Endothelial cell of umbilical vein (primary cell): ENCODE data around the gene MAML2. TPM values are rescaled to one million over a fixed set of nuclear protein-coding genes. Genes with fewer than 3 reads are reported as not detected.

Experiments
- BruUV-seq: library from RNA; stranded (reverse); fragments of 400-500 nt; replicated peaks from 2 replicates; lab custom pipeline; 2021; lab: Mats Ljungman, UMichigan
- CTCF ChIA-PET: fragments of 300-600, 350-600 bp; sonication (Branson Sonifier 250); formaldehyde crosslinking; loops from one replicate; lab custom pipeline; 2021; ENCODE audit warnings: antibody characterized with exemption, inconsistent platforms; lab: Charles Lee
- POLR2A ChIA-PET: fragments of 300-600, 350-600 bp; sonication (Branson Sonifier 250); formaldehyde crosslinking; loops from one replicate; lab custom pipeline; 2021; ENCODE audit warnings: antibody characterized with exemption, inconsistent platforms; lab: Charles Lee
- DNase-seq: peaks from one replicate; pipeline ENCODE4 v3.0.0-alpha.2; 2011; ENCODE audit warnings: low read depth, low spot score
- FAIRE-seq: peaks from 2 replicates; lab custom pipeline; 2011; peaks lifted over from hg19 to GRCh38; lab: Jason Lieb, UNC
- H2AFZ ChIP-seq: 2 replicates; pipeline ENCODE4 v1.6.0; 2012; ENCODE audit warnings: low read depth, low read length, control low read depth, inconsistent platforms
- H3K27ac ChIP-seq: 2 replicates; pipeline ENCODE4 v1.5.1; 2011; ENCODE audit warnings: low read depth, mild to moderate bottlenecking, control low read depth, low read length, moderate library complexity; ENCODE audit not compliant: insufficient read depth
- H3K27me3 ChIP-seq, 2 experiments: 2 replicates each; pipeline versions ENCODE4 v1.6.0 to v1.6.1; 2011; ENCODE audit warnings: low read length in 2 of 2, mixed read lengths in 1 of 2; ENCODE audit not compliant: control insufficient read depth in 2 of 2, insufficient read depth in 2 of 2
- H3K36me3 ChIP-seq, 2 experiments: 2 replicates in 1 of 2; 3 replicates in 1 of 2; pipeline ENCODE4 v1.5.1; 2011; ENCODE audit warnings: low read length in 2 of 2, mild to moderate bottlenecking in 1 of 2, moderate library complexity in 1 of 2; ENCODE audit not compliant: control insufficient read depth in 2 of 2, insufficient read depth in 2 of 2; ENCODE audit errors: extremely low read depth in 1 of 2
- H3K4me1 ChIP-seq: 3 replicates; pipeline ENCODE4 v1.5.1; 2011; ENCODE audit warnings: mild to moderate bottlenecking, low read length; ENCODE audit not compliant: control insufficient read depth, insufficient read depth; ENCODE audit errors: extremely low read depth
- H3K4me2 ChIP-seq: 2 replicates; pipeline ENCODE4 v1.6.1; 2011; ENCODE audit warnings: low read length, control low read depth, mixed read lengths; ENCODE audit not compliant: insufficient read depth
- H3K4me3 ChIP-seq, 3 experiments: fragments of 200-600 bp in 1 of 3; sonication (generic), shearing (Covaris generic) in 1 of 3; replicated peaks in 1 of 3; 2 replicates each; pipeline ENCODE4 v1.5.1; 2011 to 2016; ENCODE audit warnings: control low read depth in 3 of 3, low read length in 3 of 3, mild to moderate bottlenecking in 2 of 3, inconsistent platforms in 1 of 3, low read depth in 1 of 3, moderate library complexity in 1 of 3; ENCODE audit not compliant: insufficient read depth in 1 of 3
- H3K79me2 ChIP-seq: 2 replicates; pipeline ENCODE4 v1.6.0; 2012; ENCODE audit warnings: low read length, inconsistent platforms; ENCODE audit not compliant: control insufficient read depth, insufficient read depth
- H3K9ac ChIP-seq: replicated peaks from 2 replicates; pipeline ENCODE3; 2011; ENCODE audit warnings: low read length, control low read depth; ENCODE audit not compliant: insufficient read depth; ENCODE audit errors: extremely low read depth
- H3K9me1 ChIP-seq: replicated peaks from 3 replicates; pipeline ENCODE4 v1.6.0; 2011; ENCODE audit warnings: mild to moderate bottlenecking, low read length; ENCODE audit not compliant: control insufficient read depth, insufficient read depth; ENCODE audit errors: extremely low read depth
- H3K9me3 ChIP-seq: replicated peaks from 2 replicates; pipeline ENCODE4 v1.5.1; 2012; ENCODE audit warnings: low read length, inconsistent platforms; ENCODE audit not compliant: control insufficient read depth, insufficient read depth
- H4K20me1 ChIP-seq: replicated peaks from 2 replicates; pipeline ENCODE3; 2011; ENCODE audit warnings: mild to moderate bottlenecking, low read length; ENCODE audit not compliant: control insufficient read depth, insufficient read depth; ENCODE audit errors: extremely low read depth
- CTCF ChIP-seq, 2 donors: IDR thresholded peaks; 1 replicate in 1 of 2; 2 replicates in 1 of 2; pipeline ENCODE4 v1.5.1; 2011; ENCODE audit warnings: low read length in 2 of 2, mild to moderate bottlenecking in 2 of 2, moderate library complexity in 2 of 2, control low read depth in 1 of 2, inconsistent platforms in 1 of 2, low read depth in 1 of 2; ENCODE audit not compliant: insufficient read depth in 1 of 2; ENCODE audit errors: extremely low read depth in 1 of 2
- EZH2 ChIP-seq: IDR thresholded peaks from 2 replicates; pipeline ENCODE4 v1.6.1; 2012; ENCODE audit warnings: borderline replicate concordance, low read depth, mild to moderate bottlenecking, moderate library complexity, low read length, inconsistent platforms; ENCODE audit not compliant: severe bottlenecking
- FOS ChIP-seq: IDR thresholded peaks from 2 replicates; pipeline ENCODE4 v1.6.1; 2011; ENCODE audit warnings: mild to moderate bottlenecking, low read length, moderate library complexity, borderline replicate concordance; ENCODE audit not compliant: insufficient read depth
- GATA2 ChIP-seq: IDR thresholded peaks from 2 replicates; pipeline ENCODE4 v1.7.0; 2011; ENCODE audit warnings: low read depth, mild to moderate bottlenecking, moderate library complexity, mixed read lengths, low read length; ENCODE audit not compliant: insufficient read length, insufficient read depth
- JUN ChIP-seq: IDR thresholded peaks from 2 replicates; pipeline ENCODE4 v1.6.1; 2011; ENCODE audit warnings: borderline replicate concordance, low read depth; ENCODE audit not compliant: insufficient read length, insufficient read depth
- MAX ChIP-seq: IDR thresholded peaks from 2 replicates; pipeline ENCODE4 v1.6.1; 2011; ENCODE audit not compliant: insufficient read depth, insufficient read length
- MYC ChIP-seq: IDR thresholded peaks from one replicate; pipeline ENCODE4 v1.6.1; 2011; ENCODE audit warnings: mild to moderate bottlenecking, low read depth, low read length
- POLR2A ChIP-seq: IDR thresholded peaks from 2 replicates; pipeline ENCODE4 v1.6.1; 2012; ENCODE audit warnings: low read depth, mild to moderate bottlenecking, control low read depth, low read length
- POLR2AphosphoS5 ChIP-seq: IDR thresholded peaks from 2 replicates; pipeline ENCODE4 v1.6.1; 2012; ENCODE audit warnings: low read depth, mild to moderate bottlenecking, control low read depth, low read length, moderate library complexity; ENCODE audit not compliant: insufficient read depth
- dilution Hi-C: fragments of 300-500 bp; cut with MboI; formaldehyde crosslinking; loops from one replicate; pipeline ENCODE4 v1.15.0; 2019; ENCODE audit warnings: low sequenced_read_pairs; ENCODE audit not compliant: extremely low pct_ligation_motif_present
- intact Hi-C: fragments of 100-400 bp; cut with micrococcal nuclease; formaldehyde crosslinking; loops from one replicate; pipeline ENCODE4 v1.10.0; 2022
- polyA plus RNA-seq, 4 experiments: library from polyadenylated mRNA; depleted of rRNA in 3 of 4; stranded (reverse) in 3 of 4; unstranded in 1 of 4; fragments of >200 nt; gene quantifications; 2 replicates each; pipeline versions ENCODE4 v1.2.1 to v1.2.3, GENCODE V29; 2011 to 2012; ENCODE audit warnings: missing spikeins in 1 of 4
- total RNA-seq: library from RNA; stranded (reverse); gene quantifications from 2 replicates; pipeline ENCODE4 v1.2.3, GENCODE V29; 2021

The MAML2 gene
- total and polyA plus RNA-seq, 2 donors (not counting 3 experiments of a cell fraction or from before 2014, with no cell fraction given) = 12.4 to 16.8 TPM

GRCh38 chr11:96126917-96127595, 215.9 kb downstream of the MAML2 start:
- CTCF ChIA-PET = interaction anchor here (1.3 to 2.1 kb wide), 4 partner anchors 11 to 216 kb away, joined by 3 to 9 read pairs (median 4); partner anchors contain the start of gene MAML2

More at GRCh38 chr11:96126917-96127595, 215.9 kb downstream of the MAML2 start:
- H3K36me3 ChIP-seq = no peaks in the 10 kb centered on the region
- DNase-seq = peak; percentile 37
- no peaks in the 10 kb centered on the region for H3K9me3 ChIP-seq
- intact Hi-C loops (no loop called here), dilution Hi-C loops (no loop called here)
- no peak overlapping the region for H3K4me3 ChIP-seq
- H3K27me3 ChIP-seq = no peaks in the 10 kb centered on the region
- no TSS peak for BruUV-seq
- H3K27ac ChIP-seq = no peak overlapping the region
- H3K9me1 ChIP-seq = no peaks in the 10 kb centered on the region
- TF ChIP-seq CTCF (IDR thresholded peaks at IDR 0.05; ENCODE audit: extremely low read depth in 1 of 2, insufficient read depth in 1 of 2, low read depth in 1 of 2, low read length in 2 of 2) (no peak), GATA2 (no peak), POLR2A (no peak), FOS (no peak), JUN (no peak), MAX (no peak), POLR2AphosphoS5 (no peak), EZH2 (no peak), MYC (no peak)
- H3K4me1 ChIP-seq = peaks cover 4% of the 10 kb centered on the region
- H3K79me2 ChIP-seq = no peaks in the 10 kb centered on the region
- no peak for FAIRE-seq
- no peaks in the 10 kb centered on the region for H4K20me1 ChIP-seq
- no peak overlapping the region for H2AFZ ChIP-seq
- no peak overlapping the region for H3K4me2 ChIP-seq
- no peak overlapping the region for H3K9ac ChIP-seq
- POLR2A ChIA-PET = no interaction called here
